ENCODE measurements around the gene TTBK1. TPM values are rescaled to one million over a fixed set of nuclear protein-coding genes. Genes with fewer than 3 reads are reported as not detected.
A peak's percentile ranks its signal among the peaks of the same experiment; 100 is the strongest.
"Not testable (repeated sequence)": the region's sequence is repeated elsewhere in the genome, so short reads cannot be mapped to it uniquely, and the experiment has no call there.

TTBK1 gene
- total RNA-seq, 1 donor from 2014 or later = 0.27 TPM

- H3K4me3 ChIP-seq = no peak overlapping the region
- no peak for DNase-seq
- H3K27ac ChIP-seq (replicated peaks) = no peak overlapping the region
- intact Hi-C loops (cut with micrococcal nuclease) = no loop called here
- no peaks in the 10 kb centered on the region for H3K9me3 ChIP-seq (replicated peaks)
- H3K4me1 ChIP-seq = peaks cover 20% of the 10 kb centered on the region
- no peak for TF ChIP-seq CTCF (IDR thresholded peaks at IDR 0.05; ENCODE audit: borderline replicate concordance)
- H3K36me3 ChIP-seq = no peaks in the 10 kb centered on the region
- H3K27me3 ChIP-seq (ENCODE audit: low read depth) = peaks cover 30% of the 10 kb centered on the region
Observed at GRCh38 chr6:43302126-43302525, 58.8 kb downstream of the TTBK1 start.

DNA sequence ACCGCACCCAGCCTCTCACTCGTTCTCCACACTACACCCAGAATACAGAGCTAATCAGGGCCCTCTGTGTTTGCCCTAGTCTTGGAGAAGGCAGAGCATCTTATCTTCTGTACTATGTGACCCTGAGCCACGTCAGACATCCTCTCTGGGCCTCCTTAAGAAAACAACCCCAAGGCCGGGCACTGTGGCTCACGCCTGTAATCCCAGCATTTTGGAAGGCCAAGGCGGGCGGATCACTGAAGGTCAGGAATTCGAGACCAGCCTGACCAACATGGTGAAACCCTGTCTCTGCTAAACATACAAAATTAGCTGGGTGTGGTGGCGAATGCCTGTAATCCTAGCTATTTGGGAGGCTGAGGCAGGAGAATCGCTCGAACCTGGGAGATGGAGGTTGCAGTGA, 59.7 kb downstream of the TTBK1 start:
- H3K27ac ChIP-seq (replicated peaks); H3K9me3 ChIP-seq (replicated peaks); DNase-seq; H3K36me3 ChIP-seq; intact Hi-C loops (cut with micrococcal nuclease); H3K4me3 ChIP-seq: not testable (repeated sequence)
- Histone ChIP-seq H3K27me3 (ENCODE audit: low read depth) (peaks cover 27% of the 10 kb centered on the region), H3K4me1 (peaks cover 17% of the 10 kb centered on the region)

DNA sequence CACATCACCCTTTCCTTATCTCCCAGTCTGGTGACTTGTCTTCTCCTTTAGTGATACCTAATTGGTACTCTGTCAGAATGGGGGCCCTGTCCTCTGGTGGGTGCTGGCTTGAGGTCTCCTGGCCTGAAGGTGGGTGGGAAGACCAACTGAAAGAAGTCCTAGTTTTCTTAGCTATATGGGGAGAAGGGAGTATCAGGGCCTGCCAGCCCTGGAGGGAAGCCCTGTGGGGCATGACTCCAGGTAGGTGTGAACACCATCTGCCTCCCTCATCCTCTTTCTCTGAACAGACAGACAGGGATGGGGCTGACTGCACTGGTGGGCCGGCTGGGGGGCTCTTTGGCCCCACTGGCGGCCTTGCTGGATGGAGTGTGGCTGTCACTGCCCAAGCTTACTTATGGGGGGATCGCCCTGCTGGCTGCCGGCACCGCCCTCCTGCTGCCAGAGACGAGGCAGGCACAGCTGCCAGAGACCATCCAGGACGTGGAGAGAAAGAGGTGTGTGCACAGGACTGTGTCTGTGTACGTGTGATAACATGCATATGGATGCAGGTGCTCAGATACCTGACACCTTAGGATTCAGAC, 60.6 kb downstream of the TTBK1 start:
- peaks cover 19% of the 10 kb centered on the region for H3K27me3 ChIP-seq (ENCODE audit: low read depth)
- H3K9me3 ChIP-seq (replicated peaks) = no peaks in the 10 kb centered on the region
- DNase-seq = no peak
- intact Hi-C loops (cut with micrococcal nuclease) = no loop called here
- H3K4me1 ChIP-seq = peaks cover 22% of the 10 kb centered on the region
- no peak overlapping the region for H3K27ac ChIP-seq (replicated peaks)
- no peak overlapping the region for H3K4me3 ChIP-seq
- H3K36me3 ChIP-seq = no peaks in the 10 kb centered on the region
- TF ChIP-seq CTCF (IDR thresholded peaks at IDR 0.05; ENCODE audit: borderline replicate concordance) = no peak

GRCh38 chr6:43304361-43304760, 61.1 kb downstream of the TTBK1 start:
- Histone ChIP-seq H3K27me3 (ENCODE audit: low read depth) (peaks cover 15% of the 10 kb centered on the region), H3K9me3 (replicated peaks) (no peaks in the 10 kb centered on the region), H3K27ac (replicated peaks) (no peak overlapping the region), H3K36me3 (no peaks in the 10 kb centered on the region), H3K4me1 (peaks cover 25% of the 10 kb centered on the region), H3K4me3 (no peak overlapping the region)
- intact Hi-C loops (cut with micrococcal nuclease) = no loop called here
- TF ChIP-seq CTCF (IDR thresholded peaks at IDR 0.05; ENCODE audit: borderline replicate concordance) = no peak
- no peak for DNase-seq

DNA sequence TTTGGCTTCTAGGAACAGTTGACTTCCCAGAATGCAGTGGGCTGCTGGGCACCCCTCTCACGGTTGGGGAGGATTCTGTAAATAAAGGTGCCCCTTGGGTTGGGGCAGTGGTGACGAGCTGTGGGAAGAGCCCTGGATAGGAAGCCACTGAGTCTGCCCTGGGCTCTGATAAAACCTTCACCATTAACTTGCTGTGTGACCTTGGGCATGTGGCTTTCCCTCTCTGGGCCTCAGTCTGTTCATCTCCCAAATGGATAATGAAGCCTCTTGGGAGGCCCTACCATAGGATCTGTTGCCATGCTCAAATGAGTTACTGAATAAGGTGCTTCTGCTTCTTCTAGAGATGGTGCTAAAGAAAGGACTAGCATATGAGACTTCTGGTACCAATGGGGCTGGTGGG, 61.6 kb downstream of the TTBK1 start:
- peaks cover 25% of the 10 kb centered on the region for H3K4me1 ChIP-seq
- H3K27me3 ChIP-seq (ENCODE audit: low read depth) = peaks cover 10% of the 10 kb centered on the region
- no peak for TF ChIP-seq CTCF (IDR thresholded peaks at IDR 0.05; ENCODE audit: borderline replicate concordance)
- DNase-seq = no peak
- no peak overlapping the region for H3K27ac ChIP-seq (replicated peaks)
- H3K9me3 ChIP-seq (replicated peaks) = no peaks in the 10 kb centered on the region
- H3K36me3 ChIP-seq = no peaks in the 10 kb centered on the region
- H3K4me3 ChIP-seq = no peak overlapping the region
- intact Hi-C loops (cut with micrococcal nuclease) = no loop called here

DNA sequence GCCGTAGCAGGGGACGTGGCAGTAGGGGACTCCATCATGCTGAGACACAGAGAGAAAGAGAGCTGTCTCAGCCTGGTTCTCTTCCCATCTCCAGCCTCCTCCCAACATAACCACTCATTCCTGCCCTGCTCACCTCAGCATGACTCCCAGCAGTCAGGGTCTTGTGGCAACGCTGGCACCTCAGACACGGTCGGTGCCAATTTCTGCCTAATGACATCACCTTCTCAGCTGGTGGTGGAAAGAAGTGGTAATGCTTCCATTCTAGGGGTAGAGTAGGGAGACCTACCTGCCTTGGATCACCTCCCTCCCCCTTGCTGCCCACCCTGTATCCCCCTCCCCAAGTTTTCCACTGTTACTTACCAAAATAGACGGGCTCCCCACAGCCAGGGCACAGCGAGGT, 62.8 kb downstream of the TTBK1 start:
- no peak for DNase-seq
- no peaks in the 10 kb centered on the region for H3K9me3 ChIP-seq (replicated peaks)
- peaks cover 25% of the 10 kb centered on the region for H3K4me1 ChIP-seq
- no peaks in the 10 kb centered on the region for H3K36me3 ChIP-seq
- peak overlapping the region; percentile 36 for H3K27ac ChIP-seq (replicated peaks)
- no peak overlapping the region for H3K4me3 ChIP-seq
- no peak for TF ChIP-seq CTCF (IDR thresholded peaks at IDR 0.05; ENCODE audit: borderline replicate concordance)
- H3K27me3 ChIP-seq (ENCODE audit: low read depth) = peaks cover under 1% of the 10 kb centered on the region
- intact Hi-C loops (cut with micrococcal nuclease) = no loop called here

All from left ventricle myocardium inferior (tissue), 1 donor.